Fibroblast of upper back skin (primary cell): ENCODE data around the gene DEXI.

Source experiments
- DNase-seq: peaks from one replicate; pipeline ENCODE4 v3.0.0-alpha.2; 2013

Gene DEXI

GRCh38 chr16:10885246-10885645 is 57.0 kb downstream of the DEXI start:
- DNase-seq = no peak

GRCh38 chr16:10883004-10883403 is 59.3 kb downstream of the DEXI start:
- DNase-seq = no peak

- no peak for DNase-seq
Measured at GRCh38 chr16:10881479-10882030, 60.7 kb downstream of the DEXI start.

- no peak for DNase-seq
Measured at GRCh38 chr16:10880594-10881452, 61.4 kb downstream of the DEXI start.

GRCh38 chr16:10879681-10880589 is 62.3 kb downstream of the DEXI start:
- DNase-seq = no peak
